Stimulated activated naive CD8-positive, alpha-beta T cell treated with anti-CD3 and anti-CD28 coated beads, Interleukin-15, amount 100 ng/mL, for 72 hours (primary cell): ENCODE measurements around the gene EFCAB8.

Source experiments
- ATAC-seq: fragments of 150-1000 bp; cut with Tn5 transposase; 2 replicates; pipeline ENCODE4 v1.10.0; 2021; ENCODE audit warnings: mild to moderate bottlenecking, moderate library complexity
- DNase-seq, 2 donors: peaks; one replicate each; pipeline ENCODE4 v3.0.0; 2021 to 2022
- H3K27ac Mint-ChIP-seq, 2 donors: one replicate each; pipeline ENCODE4 v1.8.0; 2022; ENCODE audit warnings: mild to moderate bottlenecking in 2 of 2, mixed read lengths in 2 of 2, moderate library complexity in 2 of 2
- H3K27me3 Mint-ChIP-seq: one replicate; pipeline ENCODE4 v1.8.0; 2022; ENCODE audit warnings: mixed read lengths
- H3K4me1 Mint-ChIP-seq: one replicate; pipeline ENCODE4 v1.8.0; 2022; ENCODE audit warnings: mild to moderate bottlenecking, mixed read lengths
- H3K4me3 Mint-ChIP-seq, 2 donors: one replicate each; pipeline ENCODE4 v1.8.0; 2022; ENCODE audit warnings: mild to moderate bottlenecking in 2 of 2, mixed read lengths in 2 of 2, moderate library complexity in 1 of 2
- H3K9me3 Mint-ChIP-seq, 2 donors: one replicate each; pipeline ENCODE4 v1.8.0; 2022; ENCODE audit warnings: mixed read lengths in 2 of 2

EFCAB8 gene

GRCh38 chr20:32831982-32832381 lies 26.7 kb upstream of the EFCAB8 start:
- no peaks in the 10 kb centered on the region for H3K27me3 Mint-ChIP-seq
- H3K27ac Mint-ChIP-seq: peak overlapping the region in 1 of 2 donors; percentile 42
- DNase-seq (no peak), ATAC-seq (no peak)
- no peaks in the 10 kb centered on the region for H3K9me3 Mint-ChIP-seq
- H3K4me1 Mint-ChIP-seq: peaks cover 58% of the 10 kb centered on the region
- peak overlapping the region; percentile 25 to 64 for H3K4me3 Mint-ChIP-seq

- H3K4me1 Mint-ChIP-seq: peaks cover 55% of the 10 kb centered on the region
- no peaks in the 10 kb centered on the region for H3K27me3 Mint-ChIP-seq
- peak overlapping the region in 1 of 2 donors; percentile 57 for H3K27ac Mint-ChIP-seq
- H3K4me3 Mint-ChIP-seq: peak overlapping the region; percentile 25 to 64
- H3K9me3 Mint-ChIP-seq: no peaks in the 10 kb centered on the region
- peak in 1 of 2 donors; percentile 21 for DNase-seq
- ATAC-seq: peak; percentile 64
These were observed 26.1 kb upstream of the EFCAB8 start for GRCh38 chr20:32832664-32833063.

GRCh38 chr20:32834972-32835371 lies 23.8 kb upstream of the EFCAB8 start:
- Mint-ChIP-seq H3K4me1 (peaks cover 50% of the 10 kb centered on the region), H3K4me3 (no peak overlapping the region), H3K27ac (no peak overlapping the region), H3K27me3 (no peaks in the 10 kb centered on the region), H3K9me3 (no peaks in the 10 kb centered on the region)
- no peak for ATAC-seq
- DNase-seq: no peak

- Mint-ChIP-seq H3K27ac (peak overlapping the region in 1 of 2 donors; percentile 40), H3K27me3 (no peaks in the 10 kb centered on the region), H3K4me1 (peaks cover 45% of the 10 kb centered on the region), H3K4me3 (no peak overlapping the region), H3K9me3 (no peaks in the 10 kb centered on the region)
- DNase-seq (no peak), ATAC-seq (no peak)
These were observed 21.6 kb upstream of the EFCAB8 start for GRCh38 chr20:32837157-32837556.

- Mint-ChIP-seq H3K9me3 (no peaks in the 10 kb centered on the region), H3K4me3 (no peak overlapping the region), H3K4me1 (peaks cover 42% of the 10 kb centered on the region), H3K27ac (peak overlapping the region; percentile 79 to 86), H3K27me3 (no peaks in the 10 kb centered on the region)
- ATAC-seq: peak; percentile 94
- no peak for DNase-seq
These were observed 19.3 kb upstream of the EFCAB8 start for GRCh38 chr20:32839227-32839981.

- ATAC-seq: no peak
- Mint-ChIP-seq H3K4me3 (no peak overlapping the region), H3K4me1 (peaks cover 47% of the 10 kb centered on the region), H3K27me3 (no peaks in the 10 kb centered on the region), H3K27ac (peak overlapping the region; percentile 47 to 54), H3K9me3 (no peaks in the 10 kb centered on the region)
- no peak for DNase-seq
These were observed 18.8 kb upstream of the EFCAB8 start for GRCh38 chr20:32839982-32840285.

- H3K27ac Mint-ChIP-seq: peak overlapping the region in 1 of 2 donors; percentile 71
These were observed 17.5 kb upstream of the EFCAB8 start for GRCh38 chr20:32841174-32841573.

GRCh38 chr20:32841632-32842031 lies 17.1 kb upstream of the EFCAB8 start:
- Mint-ChIP-seq H3K4me1 (peaks cover 52% of the 10 kb centered on the region), H3K9me3 (no peaks in the 10 kb centered on the region), H3K27me3 (no peaks in the 10 kb centered on the region), H3K4me3 (no peak overlapping the region), H3K27ac (peak overlapping the region in 1 of 2 donors; percentile 31)
- DNase-seq: no peak
- no peak for ATAC-seq

More at GRCh38 chr20:32841174-32841573, 17.5 kb upstream of the EFCAB8 start:
- ATAC-seq (no peak), DNase-seq (no peak)
- Mint-ChIP-seq H3K27me3 (no peaks in the 10 kb centered on the region), H3K4me3 (peak overlapping the region in 1 of 2 donors; percentile 50), H3K9me3 (no peaks in the 10 kb centered on the region), H3K4me1 (peaks cover 52% of the 10 kb centered on the region)

GRCh38 chr20:32842688-32843524 lies 15.8 kb upstream of the EFCAB8 start:
- DNase-seq (no peak), ATAC-seq (no peak)
- peaks cover 52% of the 10 kb centered on the region for H3K4me1 Mint-ChIP-seq
- H3K4me3 Mint-ChIP-seq: no peak overlapping the region
- H3K27me3 Mint-ChIP-seq: no peaks in the 10 kb centered on the region
- peak overlapping the region in 1 of 2 donors; percentile 65 for H3K27ac Mint-ChIP-seq
- no peaks in the 10 kb centered on the region for H3K9me3 Mint-ChIP-seq

GRCh38 chr20:32845786-32846185 lies 12.9 kb upstream of the EFCAB8 start:
- Mint-ChIP-seq H3K4me1 (peaks cover 35% of the 10 kb centered on the region), H3K27ac (peak overlapping the region in 1 of 2 donors; percentile 19), H3K4me3 (no peak overlapping the region), H3K27me3 (no peaks in the 10 kb centered on the region), H3K9me3 (no peaks in the 10 kb centered on the region)
- DNase-seq (no peak), ATAC-seq (no peak)

- no peak for DNase-seq
- H3K27ac Mint-ChIP-seq: no peak overlapping the region
- H3K9me3 Mint-ChIP-seq: no peaks in the 10 kb centered on the region
- peaks cover 25% of the 10 kb centered on the region for H3K4me1 Mint-ChIP-seq
- ATAC-seq: no peak
- no peak overlapping the region for H3K4me3 Mint-ChIP-seq
- no peaks in the 10 kb centered on the region for H3K27me3 Mint-ChIP-seq
These were observed 11.9 kb upstream of the EFCAB8 start for GRCh38 chr20:32846852-32847251.

GRCh38 chr20:32847964-32848363 lies 10.8 kb upstream of the EFCAB8 start:
- Mint-ChIP-seq H3K27me3 (no peaks in the 10 kb centered on the region), H3K9me3 (no peaks in the 10 kb centered on the region), H3K4me1 (peaks cover 14% of the 10 kb centered on the region), H3K4me3 (no peak overlapping the region), H3K27ac (peak overlapping the region in 1 of 2 donors; percentile 21)
- ATAC-seq (no peak), DNase-seq (no peak)

- Mint-ChIP-seq H3K9me3 (no peaks in the 10 kb centered on the region), H3K27ac (no peak overlapping the region), H3K27me3 (no peaks in the 10 kb centered on the region), H3K4me1 (peaks cover 11% of the 10 kb centered on the region), H3K4me3 (no peak overlapping the region)
- ATAC-seq (no peak), DNase-seq (no peak)
These were observed 9.9 kb upstream of the EFCAB8 start for GRCh38 chr20:32848846-32849245.

- Mint-ChIP-seq H3K4me3 (no peak overlapping the region), H3K27ac (peak overlapping the region in 1 of 2 donors; percentile 19), H3K9me3 (no peaks in the 10 kb centered on the region), H3K27me3 (no peaks in the 10 kb centered on the region), H3K4me1 (peaks cover 10% of the 10 kb centered on the region)
- no peak for DNase-seq
- no peak for ATAC-seq
These were observed 9.1 kb upstream of the EFCAB8 start for GRCh38 chr20:32849577-32849976.

- Mint-ChIP-seq H3K27me3 (no peaks in the 10 kb centered on the region), H3K9me3 (no peaks in the 10 kb centered on the region), H3K4me3 (no peak overlapping the region), H3K27ac (peak overlapping the region; percentile 76 to 78), H3K4me1 (peaks cover 20% of the 10 kb centered on the region)
- ATAC-seq (no peak), DNase-seq (no peak)
These were observed 3.3 kb upstream of the EFCAB8 start for GRCh38 chr20:32855387-32855786.

- Mint-ChIP-seq H3K27ac (no peak overlapping the region), H3K4me3 (no peak overlapping the region), H3K27me3 (no peaks in the 10 kb centered on the region), H3K9me3 (no peaks in the 10 kb centered on the region), H3K4me1 (peaks cover 20% of the 10 kb centered on the region)
- no peak for DNase-seq
- ATAC-seq: no peak
These were observed 534 bp upstream of the EFCAB8 start for GRCh38 chr20:32858189-32858588.
